H1 (cell line): ENCODE data around the gene TIA1. TPM values are rescaled to one million over a fixed set of nuclear protein-coding genes. Genes with fewer than 3 reads are reported as not detected.

Experiments
- CTCF ChIA-PET: fragments of 300-600 bp; sonication (Branson Sonifier 250); formaldehyde crosslinking; loops from one replicate; lab custom pipeline; 2021; ENCODE audit not compliant: partially characterized antibody; lab: Charles Lee
- POLR2A ChIA-PET: fragments of 300-600 bp; sonication (Branson Sonifier 250); formaldehyde crosslinking; loops from one replicate; lab custom pipeline; 2021; ENCODE audit warnings: inconsistent platforms; ENCODE audit not compliant: partially characterized antibody; lab: Charles Lee
- DNase-seq, 2 experiments: peaks; one replicate each; pipeline versions ENCODE4 v3.0.0 to v3.0.0-alpha.2; 2010 to 2022; ENCODE audit warnings: low spot score in 2 of 2, low read depth in 1 of 2, mixed read lengths in 1 of 2
- FAIRE-seq: peaks from 2 replicates; lab custom pipeline; 2011; peaks lifted over from hg19 to GRCh38; lab: Jason Lieb, UNC
- H2AFZ ChIP-seq: 2 replicates; pipeline ENCODE4 v1.8.1; 2012; ENCODE audit warnings: low read length, inconsistent platforms
- H2AK5ac ChIP-seq: 2 replicates; pipeline ENCODE4 v1.6.1; 2013; ENCODE audit warnings: low read depth, low read length
- H2BK120ac ChIP-seq: replicated peaks from 2 replicates; pipeline ENCODE3; 2013; ENCODE audit warnings: low read depth, low read length, inconsistent platforms
- H2BK12ac ChIP-seq: 2 replicates; pipeline ENCODE4 v1.6.1; 2013; ENCODE audit warnings: low read depth, low read length
- H2BK15ac ChIP-seq: 2 replicates; pipeline ENCODE4 v1.6.1; 2013; ENCODE audit warnings: low read length
- H2BK20ac ChIP-seq: 2 replicates; pipeline ENCODE4 v1.6.1; 2013; ENCODE audit warnings: low read length
- H2BK5ac ChIP-seq: 2 replicates; pipeline ENCODE4 v1.6.1; 2013; ENCODE audit warnings: low read depth, low read length
- H3K14ac ChIP-seq: 2 replicates; pipeline ENCODE4 v1.6.1; 2013; ENCODE audit warnings: inconsistent platforms; ENCODE audit not compliant: insufficient read length
- H3K18ac ChIP-seq: 2 replicates; pipeline ENCODE4 v1.6.1; 2013; ENCODE audit warnings: low read length; ENCODE audit errors: extremely low read depth
- H3K23ac ChIP-seq: 2 replicates; pipeline ENCODE4 v1.6.1; 2013; ENCODE audit warnings: inconsistent platforms; ENCODE audit not compliant: insufficient read length
- H3K23me2 ChIP-seq: 2 replicates; pipeline ENCODE4 v1.6.1; 2013; ENCODE audit warnings: low read depth, low read length
- H3K27ac ChIP-seq: 2 replicates; pipeline ENCODE4 v1.6.1; 2011; ENCODE audit warnings: low read depth, low read length, inconsistent platforms
- H3K27me3 ChIP-seq, 4 experiments: replicated peaks in 1 of 4; 1 replicate in 1 of 4; 2 replicates in 3 of 4; pipeline versions ENCODE4 v1.6.1 to v1.8.1; 2011 to 2013; ENCODE audit warnings: low read length in 3 of 4, mild to moderate bottlenecking in 3 of 4, inconsistent platforms in 2 of 4, mixed read lengths in 2 of 4, moderate library complexity in 1 of 4; ENCODE audit not compliant: control insufficient read depth in 3 of 4, insufficient read depth in 3 of 4; ENCODE audit errors: extremely low read depth in 1 of 4
- H3K36me3 ChIP-seq, 4 experiments: 2 replicates each; pipeline versions ENCODE4 v1.6.1 to v1.8.1; 2011 to 2013; ENCODE audit warnings: mild to moderate bottlenecking in 4 of 4, low read length in 3 of 4, moderate library complexity in 2 of 4, control low read depth in 1 of 4, inconsistent platforms in 1 of 4; ENCODE audit not compliant: insufficient read depth in 4 of 4, control insufficient read depth in 2 of 4
- H3K4ac ChIP-seq: replicated peaks from 2 replicates; pipeline ENCODE3; 2013; ENCODE audit warnings: low read length, low read depth, mixed read lengths, inconsistent platforms; ENCODE audit not compliant: insufficient read length
- H3K4me1 ChIP-seq, 4 experiments: replicated peaks in 1 of 4; 1 replicate in 1 of 4; 2 replicates in 3 of 4; pipeline versions ENCODE4 v1.6.1 to v1.8.1; 2011 to 2013; ENCODE audit warnings: low read length in 3 of 4, inconsistent platforms in 2 of 4, mixed read lengths in 1 of 4; ENCODE audit not compliant: insufficient read depth in 4 of 4, control insufficient read depth in 3 of 4
- H3K4me2 ChIP-seq, 2 experiments: 2 replicates each; pipeline versions ENCODE4 v1.6.1 to v1.8.1; 2011 to 2013; ENCODE audit warnings: low read depth in 2 of 2, low read length in 2 of 2, control low read depth in 1 of 2, inconsistent platforms in 1 of 2, mild to moderate bottlenecking in 1 of 2; ENCODE audit not compliant: insufficient read depth in 1 of 2
- H3K4me3 ChIP-seq, 4 experiments: fragments of 200-600, 300-600 bp in 1 of 4; sonication (generic), shearing (Covaris generic), sonication (Bioruptor Twin) in 1 of 4; 2 replicates each; pipeline versions ENCODE4 v1.5.1 to v1.8.1; 2011 to 2016; ENCODE audit warnings: low read length in 4 of 4, low read depth in 3 of 4, control low read depth in 2 of 4, inconsistent platforms in 2 of 4, mild to moderate bottlenecking in 2 of 4, mixed read lengths in 1 of 4, moderate library complexity in 1 of 4; ENCODE audit not compliant: insufficient read depth in 2 of 4; ENCODE audit errors: extremely low read depth in 1 of 4
- H3K56ac ChIP-seq: replicated peaks from 2 replicates; pipeline ENCODE3; 2013; ENCODE audit warnings: low read depth, mild to moderate bottlenecking, mixed read lengths, low read length, inconsistent platforms; ENCODE audit not compliant: insufficient read length
- H3K79me1 ChIP-seq: 2 replicates; pipeline ENCODE4 v1.6.1; 2013; ENCODE audit warnings: low read depth, low read length, control low read depth
- H3K79me2 ChIP-seq, 2 experiments: 2 replicates each; pipeline versions ENCODE4 v1.6.1 to v1.8.1; 2012 to 2013; ENCODE audit warnings: low read length in 2 of 2, mild to moderate bottlenecking in 2 of 2, inconsistent platforms in 1 of 2; ENCODE audit not compliant: insufficient read depth in 2 of 2, control insufficient read depth in 1 of 2
- H3K9ac ChIP-seq, 4 experiments: replicated peaks in 1 of 4; 1 replicate in 1 of 4; 2 replicates in 3 of 4; pipeline versions ENCODE4 v1.6.1 to v1.8.1; 2011 to 2013; ENCODE audit warnings: low read depth in 3 of 4, low read length in 3 of 4, control low read depth in 2 of 4, mild to moderate bottlenecking in 2 of 4, moderate library complexity in 2 of 4, inconsistent platforms in 1 of 4; ENCODE audit errors: extremely low read depth in 1 of 4
- H3K9me3 ChIP-seq, 2 experiments: 2 replicates each; pipeline versions ENCODE4 v1.6.1 to v1.8.1; 2012 to 2013; ENCODE audit warnings: mild to moderate bottlenecking in 2 of 2, moderate library complexity in 2 of 2, control low read depth in 1 of 2, inconsistent platforms in 1 of 2, low read depth in 1 of 2, low read length in 1 of 2, mixed read lengths in 1 of 2; ENCODE audit not compliant: insufficient read depth in 2 of 2
- H4K20me1 ChIP-seq, 2 experiments: replicated peaks in 1 of 2; 2 replicates each; pipeline versions ENCODE3 to v1.8.1; 2011 to 2013; ENCODE audit warnings: inconsistent platforms in 2 of 2, low read length in 2 of 2, mild to moderate bottlenecking in 1 of 2; ENCODE audit not compliant: insufficient read depth in 2 of 2, control insufficient read depth in 1 of 2
- H4K5ac ChIP-seq: 2 replicates; pipeline ENCODE4 v1.6.1; 2013; ENCODE audit warnings: low read length, low read depth, mixed read lengths, inconsistent platforms; ENCODE audit not compliant: insufficient read length
- H4K8ac ChIP-seq: 2 replicates; pipeline ENCODE4 v1.8.0; 2013; ENCODE audit warnings: mild to moderate bottlenecking, moderate library complexity, low read length, inconsistent platforms; ENCODE audit not compliant: insufficient read depth; ENCODE audit errors: extremely low read depth
- H4K91ac ChIP-seq: replicated peaks from 2 replicates; pipeline ENCODE3; 2013; ENCODE audit warnings: low read length, mixed read lengths, inconsistent platforms; ENCODE audit not compliant: insufficient read length
- CBX5 ChIP-seq: fragments of 300-800, 300-1000 bp; sonication (generic); IDR thresholded peaks from 2 replicates; pipeline ENCODE4 v1.7.1; 2016; ENCODE audit warnings: antibody characterized with exemption, low read length, low read depth
- CHD2 ChIP-seq: IDR thresholded peaks from 2 replicates; pipeline ENCODE4 v1.6.1; 2012; ENCODE audit warnings: low read length, improper control_type of control experiment
- CTCF ChIP-seq, 3 experiments: IDR thresholded peaks; 1 replicate in 2 of 3; 2 replicates in 1 of 3; pipeline versions ENCODE4 v1.5.1 to v1.6.1; 2011; ENCODE audit warnings: low read length in 3 of 3, mild to moderate bottlenecking in 3 of 3, inconsistent platforms in 2 of 3, low read depth in 1 of 3, moderate library complexity in 1 of 3; ENCODE audit not compliant: insufficient read depth in 1 of 3; ENCODE audit errors: control extremely low read depth in 1 of 3
- JUN ChIP-seq: IDR thresholded peaks from 2 replicates; pipeline ENCODE4 v1.6.1; 2011; ENCODE audit warnings: low read depth, mild to moderate bottlenecking, improper control_type of control experiment, low read length
- SIX5 ChIP-seq: IDR thresholded peaks from 2 replicates; pipeline ENCODE4 v1.6.1; 2011; ENCODE audit warnings: mild to moderate bottlenecking, low read depth, low read length
- SP1 ChIP-seq: IDR thresholded peaks from 2 replicates; pipeline ENCODE4 v1.6.1; 2011; ENCODE audit warnings: low read depth, low read length
- SP2 ChIP-seq: IDR thresholded peaks from 2 replicates; pipeline ENCODE4 v1.6.1; 2012; ENCODE audit warnings: mild to moderate bottlenecking, low read length, inconsistent platforms
- TBP ChIP-seq: IDR thresholded peaks from 2 replicates; pipeline ENCODE4 v1.6.1; 2011; ENCODE audit warnings: low read depth, low read length, improper control_type of control experiment
- TCF12 ChIP-seq: IDR thresholded peaks from 2 replicates; pipeline ENCODE4 v1.6.1; 2011; ENCODE audit warnings: low read depth, mild to moderate bottlenecking, low read length
- ZNF274 ChIP-seq: IDR thresholded peaks from 2 replicates; pipeline ENCODE4 v1.7.0; 2012; ENCODE audit warnings: low read length, borderline replicate concordance; ENCODE audit errors: extremely low read depth
- WGBS, 2 experiments: shearing (Covaris generic) in 1 of 2; methylation state at CpG; one replicate each; pipeline versions ENCODE4 v1.1.6 to v1.1.7; 2013 to 2015; ENCODE audit warnings: low lambda C conversion rate in 2 of 2, mixed read lengths in 2 of 2, inconsistent platforms in 1 of 2, low coverage in 1 of 2, missing lambda C conversion rate in 1 of 2; ENCODE audit not compliant: insufficient replicate concordance in 2 of 2, insufficient coverage in 1 of 2, insufficient read length in 1 of 2; ENCODE audit errors: extremely low coverage in 1 of 2, missing lambda C conversion rate in 1 of 2; 5-methylcytosine and 5-hydroxymethylcytosine counted together
- polyA plus RNA-seq, 7 experiments: library from polyadenylated mRNA; depleted of rRNA in 3 of 7; stranded (reverse) in 5 of 7; unstranded in 2 of 7; fragments of >200 nt in 5 of 7; fragments of 200-250 nt in 2 of 7; gene quantifications; 1 replicate in 5 of 7; 2 replicates in 1 of 7; 4 replicates in 1 of 7; pipeline versions ENCODE4 v1.2.1 to v1.2.3, GENCODE V29; 2011 to 2013; ENCODE audit warnings: missing spikeins in 2 of 7, mixed read lengths in 2 of 7
- total RNA-seq: library from RNA; stranded (reverse); fragmentation: NEBNext Ultra II Directional; extraction: Animal tissue kit (Norgen Biotek cat#: 25700); gene quantifications from 2 replicates; pipeline ENCODE4 v1.2.1, GENCODE V29; 2021

The TIA1 gene
- total and polyA plus RNA-seq, 2 of the 8 experiments (the other 6 are each of a cell fraction or from before 2014, with no cell fraction given) = 58.6 to 181 TPM

DNA sequence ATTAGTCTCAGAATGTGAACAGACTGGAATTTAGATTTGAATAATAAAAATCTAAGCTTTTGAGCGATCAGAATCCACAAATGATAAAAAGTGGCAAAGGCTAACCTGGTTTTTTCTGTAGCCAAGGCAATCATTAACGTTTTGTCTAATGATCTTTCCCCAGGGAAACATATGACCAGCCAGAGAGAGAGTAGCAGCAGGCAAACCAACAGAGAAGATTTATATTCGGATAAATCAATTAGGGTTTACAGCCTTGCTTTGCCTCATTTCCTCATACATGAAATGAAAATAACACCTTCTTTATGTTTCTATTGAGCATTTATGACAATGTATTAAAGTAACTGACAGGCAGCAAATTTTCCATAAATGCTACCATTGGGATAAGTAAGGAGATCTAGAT lies 14.5 kb downstream of the TIA1 start:
- Histone ChIP-seq H3K79me1 (no peaks in the 10 kb centered on the region; the same call in 1 of the 2 replicates), H3K4me2 (no peak overlapping the region), H2AFZ (no peak overlapping the region), H3K36me3 (peaks cover 12 to 76% (median 47%) of the 10 kb centered on the region in 4 experiments; a peak in 7 of 8 replicates), H3K79me2 (peaks cover 4 to 46% of the 10 kb centered on the region in 2 experiments; a peak in 2 of 4 replicates), H2BK15ac (no peak overlapping the region), H3K18ac (no peak overlapping the region), H4K5ac (no peak overlapping the region), H2BK5ac (no peak overlapping the region), H4K8ac (no peak overlapping the region), H2BK12ac (no peak overlapping the region), H3K56ac (no peak overlapping the region), H3K9ac (no peak overlapping the region), H3K4ac (no peak overlapping the region), H3K27ac (no peak overlapping the region), H3K14ac (no peak overlapping the region), H4K20me1 (peaks cover 5% of the 10 kb centered on the region in 2 experiments), H3K23ac (no peak overlapping the region), H2BK120ac (no peak overlapping the region), H2BK20ac (no peak overlapping the region), H4K91ac (no peak overlapping the region), H3K4me1 (no peaks in the 10 kb centered on the region), H3K4me3 (no peak overlapping the region), H2AK5ac (no peak overlapping the region), H3K27me3 (no peaks in the 10 kb centered on the region), H3K23me2 (no peaks in the 10 kb centered on the region), H3K9me3 (no peaks in the 10 kb centered on the region)
- POLR2A ChIA-PET = interaction anchor here (1.1 kb wide), 1 partner anchor 15 kb away, joined by 4 read pairs; no protein-coding TSS in a partner anchor
- CTCF ChIA-PET = interaction anchor here (1.3 kb wide), 1 partner anchor 68 kb away, joined by 3 read pairs; the partner anchor contains the start of gene FAM136A
- FAIRE-seq = no peak
- DNase-seq = no peak
- TF ChIP-seq CHD2 (no peak), CTCF (IDR thresholded peaks at IDR 0.05; ENCODE audit: control extremely low read depth in 1 of 3, insufficient read depth in 1 of 3, low read depth in 1 of 3, low read length in 3 of 3) (no peak), SP1 (no peak), CBX5 (no peak), TBP (no peak), ZNF274 (no peak), JUN (no peak), SIX5 (no peak), SP2 (no peak), TCF12 (no peak)
- 92% methylated on average over 3 of the region's 3 CpGs; no CpG with 5 or more reads in 1 of the 2 experiments for WGBS, 2 experiments
